HUDEP-2 (cell line): ENCODE measurements around the gene SVEP1.
"Not testable (repeated sequence)": the region's sequence is repeated elsewhere in the genome, so short reads cannot be mapped to it uniquely, and the experiment has no call there.

Experiments used
- DNase-seq, 76 experiments: peaks; one replicate each; lab custom pipeline; 2025; ENCODE audit not compliant: unreplicated experiment in 76 of 76; lab: John Stamatoyannopoulos, UW

SVEP1 gene

DNA sequence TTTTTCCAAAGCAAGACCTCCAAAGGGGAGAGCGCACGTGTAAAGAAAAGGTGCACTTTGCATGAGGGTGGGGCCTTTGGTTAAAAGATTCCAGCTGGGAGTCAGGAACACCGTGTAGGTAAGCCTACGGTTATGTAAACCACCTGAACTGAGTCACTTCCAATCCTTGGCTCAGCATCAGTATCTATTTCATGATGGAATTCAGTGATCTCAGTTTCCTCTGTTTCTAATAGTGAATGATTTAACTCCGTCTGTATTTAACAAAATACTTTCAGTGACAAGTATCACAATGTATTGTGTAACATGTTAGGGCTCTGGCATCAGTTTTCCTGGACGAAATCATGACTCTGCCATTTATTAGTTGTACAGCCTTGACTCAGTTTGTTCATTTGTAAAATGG lies 1.3 kb upstream of the SVEP1 start:
- no peak for DNase-seq

DNA sequence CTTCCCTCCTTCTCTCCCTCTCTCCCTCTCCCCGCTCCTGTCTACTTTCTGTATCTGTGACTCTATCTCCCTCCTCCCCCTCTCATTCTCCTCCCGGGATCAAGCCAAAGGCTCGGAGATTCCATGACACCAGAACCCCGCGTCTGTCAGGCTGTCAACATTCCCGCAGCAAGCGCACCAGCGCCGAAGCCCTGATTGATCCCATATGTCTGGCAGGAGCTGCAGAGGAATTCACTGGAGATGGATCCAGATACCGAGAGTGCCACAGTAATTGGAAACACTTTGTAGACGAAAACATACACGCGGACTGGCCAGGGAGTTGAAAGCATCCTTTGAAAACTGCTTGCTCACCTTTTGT lies 300 bp upstream of the SVEP1 start:
- no peak for DNase-seq

DNA sequence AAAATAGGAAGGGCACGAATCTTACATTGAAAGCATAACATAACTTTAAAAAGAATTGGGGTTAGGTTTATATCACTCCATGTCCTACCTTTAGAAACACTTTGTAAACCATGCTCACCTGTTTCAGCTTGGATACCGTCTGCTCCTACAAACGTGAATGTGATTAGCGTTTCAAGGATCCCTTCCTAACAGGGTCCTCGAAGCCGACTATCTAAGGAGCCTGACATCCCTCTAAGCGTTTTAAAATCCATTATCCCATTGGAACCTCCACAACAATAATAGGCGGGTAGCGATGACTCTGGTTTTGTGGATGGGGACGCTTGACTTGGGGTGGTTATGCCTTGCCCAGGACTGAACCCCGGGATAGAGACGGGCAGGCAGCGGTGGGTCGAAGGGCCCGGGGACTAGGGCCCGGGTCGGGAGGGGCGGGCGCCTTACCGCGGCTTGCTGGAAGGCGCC lies 937 bp downstream of the SVEP1 start:
- DNase-seq = no peak

DNA sequence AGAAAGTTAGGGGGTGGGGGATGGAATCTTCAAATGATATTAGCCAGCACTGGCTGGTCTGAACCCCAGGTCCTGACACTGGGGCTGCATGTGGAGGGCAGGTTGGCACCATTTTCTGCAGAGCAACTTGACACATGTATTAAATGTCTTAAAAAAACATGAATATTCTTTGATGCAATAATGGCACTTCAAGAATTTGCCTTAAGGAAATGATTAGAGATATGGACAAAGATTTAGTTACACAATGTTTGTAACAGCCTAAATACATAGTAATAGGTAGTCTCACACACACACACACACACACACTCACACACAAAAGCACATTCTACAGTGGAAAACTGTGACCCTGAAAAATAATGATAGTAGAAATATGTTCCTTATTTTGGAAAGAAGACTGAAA lies 3.6 kb downstream of the SVEP1 start:
- DNase-seq = no peak

DNA sequence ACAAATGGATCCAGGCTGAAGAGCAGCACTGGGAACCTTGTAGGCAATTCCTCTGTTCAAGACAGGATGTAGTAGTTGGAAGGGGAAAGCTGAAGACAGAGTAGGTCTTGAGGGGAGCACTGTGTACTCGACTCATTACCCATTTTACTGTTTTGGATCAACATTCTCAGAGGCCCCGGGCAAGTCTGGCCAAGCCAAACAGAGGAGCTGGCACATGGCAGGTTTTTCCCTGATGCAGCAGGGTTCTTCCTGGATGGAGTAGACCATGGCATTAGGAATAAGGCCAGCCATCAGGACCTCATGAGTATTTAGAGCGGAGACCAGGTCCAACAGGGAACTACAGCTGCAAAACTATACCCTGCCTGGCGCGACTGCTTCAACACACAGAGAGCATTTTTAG lies 4.4 kb downstream of the SVEP1 start:
- no peak for DNase-seq

DNA sequence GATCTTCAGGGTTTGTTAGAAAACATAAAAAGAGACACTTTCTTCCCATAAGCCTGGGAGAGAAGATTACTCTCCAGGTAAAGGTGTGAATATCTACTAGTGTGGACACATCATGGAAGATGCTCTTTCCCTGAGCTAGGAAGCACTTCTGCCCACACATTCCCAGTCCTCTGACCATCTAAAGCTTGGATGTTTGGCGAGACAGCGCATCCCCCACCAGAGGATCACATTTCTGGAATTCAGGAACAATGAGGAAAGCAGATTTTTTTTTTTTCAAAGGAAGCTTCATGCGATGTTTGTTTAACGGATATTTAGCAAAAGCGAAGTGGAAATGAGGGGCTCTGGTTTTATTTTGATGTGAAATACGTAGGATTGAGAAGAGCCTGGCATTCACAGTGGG lies 6.2 kb downstream of the SVEP1 start:
- DNase-seq = no peak

DNA sequence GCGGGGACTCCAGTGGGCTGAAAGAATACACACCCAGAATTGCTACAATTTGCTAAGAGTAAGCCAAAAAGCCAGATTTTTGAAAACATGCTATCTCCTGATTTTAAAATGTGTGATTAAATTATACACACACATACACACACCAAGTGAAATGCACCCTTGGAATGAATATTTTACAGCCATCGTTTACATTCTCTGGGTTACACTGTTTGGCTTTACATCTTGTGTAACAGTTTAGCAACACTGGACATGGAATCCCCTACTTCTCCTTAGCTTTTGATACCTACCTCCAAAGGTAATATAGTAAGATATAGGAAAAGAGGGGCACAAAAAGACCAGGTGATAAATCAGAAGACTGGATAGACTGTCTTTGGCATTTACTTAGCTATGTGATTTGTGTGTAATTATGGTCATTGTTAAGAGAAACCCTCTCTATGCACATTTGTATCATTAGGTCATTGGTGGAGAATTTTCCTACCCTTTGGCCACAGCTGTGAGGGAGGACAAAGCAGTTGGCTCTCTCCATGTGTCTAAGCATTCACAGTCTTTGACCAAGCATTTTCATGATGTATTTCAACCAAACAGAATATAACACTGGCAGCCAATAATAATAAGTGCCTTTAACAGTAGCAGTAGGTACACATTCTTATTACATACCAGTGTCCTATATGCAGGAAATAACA lies 7.6 kb downstream of the SVEP1 start:
- no peak for DNase-seq

DNA sequence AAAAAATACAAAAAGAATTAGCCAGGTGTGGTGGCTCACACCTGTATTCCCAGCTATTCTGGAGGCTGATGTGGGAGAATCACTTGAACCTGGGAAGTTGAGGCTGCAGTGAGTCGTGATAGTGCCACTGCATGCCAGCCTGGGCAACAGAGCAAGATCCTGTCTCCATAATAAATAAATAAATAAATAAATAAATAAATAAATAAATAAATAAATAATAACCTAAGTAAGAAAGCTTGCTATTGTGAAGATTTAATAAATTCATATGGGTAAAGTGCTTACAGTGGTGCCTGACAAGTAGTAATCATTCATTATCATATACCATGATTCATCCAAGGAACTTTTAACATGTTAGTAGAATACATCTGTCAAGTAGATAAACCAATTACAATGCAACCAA lies 13.4 kb downstream of the SVEP1 start:
- no peak for DNase-seq

DNA sequence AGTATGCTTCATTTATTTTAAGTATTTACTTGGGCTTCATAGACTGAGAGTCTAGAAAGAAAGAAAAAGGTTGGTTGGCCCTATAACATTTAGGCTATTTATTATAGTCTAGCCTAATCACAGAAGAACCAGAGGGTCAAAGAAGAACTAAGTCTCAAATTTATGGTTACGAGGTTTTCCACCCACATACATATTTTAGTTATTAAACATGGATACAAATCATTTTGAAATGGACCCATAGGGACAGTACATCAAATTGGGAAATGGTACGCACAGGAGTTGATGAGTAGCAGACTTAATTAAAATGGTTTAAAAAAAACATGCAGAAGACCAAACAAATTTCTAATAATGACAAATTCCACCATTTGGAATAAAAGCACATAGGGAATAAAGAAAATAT lies 17.7 kb downstream of the SVEP1 start:
- DNase-seq = no peak

DNA sequence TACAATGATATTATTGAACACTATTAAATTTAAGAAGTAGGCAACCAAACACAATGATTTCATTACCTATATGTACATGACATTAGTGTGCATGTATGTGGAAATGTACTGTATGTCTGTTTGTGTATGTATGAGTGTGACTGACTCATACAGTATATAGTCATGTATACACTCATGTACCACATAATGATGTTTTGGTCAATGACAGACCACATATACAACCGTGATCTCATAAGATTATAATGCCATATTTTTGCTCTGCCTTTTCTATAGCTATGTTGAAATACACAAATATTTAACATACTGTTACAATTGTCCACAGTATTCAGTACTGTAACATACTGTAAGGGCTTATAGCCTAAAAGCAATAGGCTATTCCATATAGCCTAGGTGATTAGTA lies 19.7 kb downstream of the SVEP1 start:
- DNase-seq = no peak

DNA sequence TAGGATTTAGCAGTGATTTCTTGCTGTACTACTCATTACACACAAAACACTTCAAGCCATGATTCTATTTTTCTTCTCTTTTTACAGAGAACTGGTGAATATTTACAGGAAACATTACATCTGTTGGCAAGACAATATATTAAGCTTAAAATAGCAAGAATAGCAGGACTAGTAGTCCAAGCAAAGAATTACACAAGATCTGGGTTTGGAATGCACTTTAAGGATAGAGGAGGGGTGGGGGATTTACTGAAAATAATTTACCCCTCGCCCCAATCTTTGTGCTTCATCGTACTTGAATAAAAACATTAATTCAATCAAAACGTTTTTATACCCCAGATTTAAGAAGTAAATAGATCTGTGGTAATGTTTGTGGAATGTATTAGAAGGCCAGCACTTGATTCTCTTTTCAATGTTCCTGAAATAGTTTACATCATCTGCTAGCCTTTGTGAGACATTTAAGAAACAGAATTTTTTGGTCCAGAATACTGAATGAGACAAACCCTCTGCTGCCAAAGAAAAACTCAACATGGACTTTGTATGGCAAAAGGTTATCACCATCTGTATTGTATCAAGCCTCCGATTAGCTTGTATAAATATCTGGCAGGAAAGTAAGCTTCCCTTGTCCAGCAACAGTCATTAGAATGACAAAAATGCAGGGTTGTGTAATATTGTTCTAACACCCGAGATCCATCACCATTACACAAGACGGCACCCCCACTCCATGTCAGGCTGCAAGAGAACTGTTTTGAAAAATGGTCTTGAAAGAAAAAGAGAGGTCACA lies 23.8 kb downstream of the SVEP1 start:
- no peak for DNase-seq

DNA sequence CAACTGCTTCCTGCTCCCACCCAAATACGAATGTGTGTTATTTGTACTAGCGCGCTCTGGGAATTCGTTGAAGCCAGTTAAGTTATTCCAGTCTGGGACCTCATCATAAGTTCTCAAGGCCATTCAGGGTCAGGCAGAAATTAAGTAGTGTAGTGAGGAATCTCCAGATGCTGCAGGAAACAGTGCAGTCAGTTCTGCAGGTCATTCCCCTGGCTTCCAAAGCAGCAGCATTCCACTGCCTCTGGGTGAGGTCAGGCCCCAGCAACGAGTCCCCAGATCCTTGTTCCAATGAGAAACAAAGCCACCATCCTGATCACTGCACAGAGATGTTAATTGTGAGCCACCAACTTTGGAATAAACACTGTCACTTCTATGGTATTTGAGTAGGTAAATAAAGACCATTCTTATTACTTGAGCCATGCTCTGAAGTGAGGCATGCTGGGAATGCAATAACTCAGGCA lies 33.1 kb downstream of the SVEP1 start:
- DNase-seq = no peak

DNA sequence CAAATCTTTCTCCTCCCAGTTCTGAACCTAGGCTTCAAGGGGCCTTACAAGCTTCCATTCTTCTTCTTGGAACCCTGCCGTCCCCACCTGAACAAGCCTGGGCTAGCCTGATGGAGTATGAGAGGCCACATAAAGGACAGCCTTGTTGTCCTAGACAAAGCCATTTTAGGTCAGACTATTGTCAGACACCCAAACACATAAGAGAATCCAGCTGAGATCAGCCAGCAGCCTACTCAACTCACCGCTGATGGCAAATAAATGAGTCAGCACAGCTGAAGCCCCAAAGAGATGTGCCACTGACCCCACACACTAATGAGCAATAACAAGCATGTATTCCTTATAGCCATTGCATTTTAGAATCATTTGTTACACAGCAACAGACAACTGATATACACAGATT lies 33.8 kb downstream of the SVEP1 start:
- no peak for DNase-seq

DNA sequence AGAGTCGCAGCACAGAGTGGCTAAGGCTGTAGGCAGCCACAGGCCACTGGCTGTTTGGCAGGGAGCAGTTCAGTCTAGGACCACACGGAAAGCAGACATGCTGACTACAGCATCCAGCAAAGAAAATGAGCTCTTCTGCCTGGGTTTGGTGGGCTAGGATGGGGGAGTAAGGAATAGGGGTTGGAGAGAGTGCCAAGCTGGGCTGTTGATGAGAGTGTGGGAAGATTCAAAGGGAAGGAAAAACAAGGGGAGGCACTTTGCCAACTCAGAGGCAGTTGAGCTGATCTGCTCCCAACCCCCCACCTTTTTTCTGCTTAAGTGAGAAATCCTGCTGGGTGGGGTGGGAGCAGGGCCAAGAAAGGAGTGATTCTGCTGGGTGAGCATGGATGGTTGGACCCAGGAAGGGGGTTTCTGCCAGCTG lies 35.9 kb downstream of the SVEP1 start:
- DNase-seq = peak in 1 of 76 experiments; percentile 4

DNA sequence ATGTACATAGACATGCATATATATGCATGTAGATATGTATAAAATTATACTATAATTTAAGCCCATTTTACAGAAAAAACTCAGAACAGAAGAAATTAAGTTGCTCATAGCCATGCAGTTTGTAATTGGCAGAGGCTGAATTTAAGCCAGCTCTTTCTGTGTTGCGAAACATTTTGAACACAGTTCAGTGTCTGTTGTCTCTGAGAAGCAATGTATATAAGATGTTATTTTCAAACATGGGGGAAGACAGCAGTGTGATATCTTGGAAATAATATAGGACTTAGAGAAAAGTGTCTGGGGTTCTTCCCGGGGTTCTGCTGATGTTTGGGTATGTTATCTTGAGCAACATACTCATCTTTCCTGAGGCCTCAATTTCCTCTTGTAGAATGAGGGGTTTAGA lies 37.6 kb downstream of the SVEP1 start:
- DNase-seq = no peak

DNA sequence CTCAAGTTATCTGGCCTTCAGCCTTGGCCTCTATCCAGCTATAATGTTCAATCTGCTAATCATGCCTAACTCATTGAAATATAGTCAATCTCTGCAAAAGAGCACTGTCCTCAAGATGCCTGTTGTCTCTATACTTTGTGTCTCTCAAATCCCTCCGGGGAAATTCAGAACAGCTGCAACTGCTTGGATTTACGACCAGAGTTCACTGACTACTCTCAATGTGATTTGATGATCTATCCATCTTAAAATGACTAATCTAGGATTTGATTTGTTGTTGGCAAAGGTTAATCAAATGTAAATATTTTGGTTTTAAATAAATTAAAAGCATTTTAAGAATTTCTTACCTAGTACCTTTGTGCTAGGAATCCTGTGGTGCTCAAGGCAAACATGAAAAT lies 40.9 kb downstream of the SVEP1 start:
- no peak for DNase-seq

DNA sequence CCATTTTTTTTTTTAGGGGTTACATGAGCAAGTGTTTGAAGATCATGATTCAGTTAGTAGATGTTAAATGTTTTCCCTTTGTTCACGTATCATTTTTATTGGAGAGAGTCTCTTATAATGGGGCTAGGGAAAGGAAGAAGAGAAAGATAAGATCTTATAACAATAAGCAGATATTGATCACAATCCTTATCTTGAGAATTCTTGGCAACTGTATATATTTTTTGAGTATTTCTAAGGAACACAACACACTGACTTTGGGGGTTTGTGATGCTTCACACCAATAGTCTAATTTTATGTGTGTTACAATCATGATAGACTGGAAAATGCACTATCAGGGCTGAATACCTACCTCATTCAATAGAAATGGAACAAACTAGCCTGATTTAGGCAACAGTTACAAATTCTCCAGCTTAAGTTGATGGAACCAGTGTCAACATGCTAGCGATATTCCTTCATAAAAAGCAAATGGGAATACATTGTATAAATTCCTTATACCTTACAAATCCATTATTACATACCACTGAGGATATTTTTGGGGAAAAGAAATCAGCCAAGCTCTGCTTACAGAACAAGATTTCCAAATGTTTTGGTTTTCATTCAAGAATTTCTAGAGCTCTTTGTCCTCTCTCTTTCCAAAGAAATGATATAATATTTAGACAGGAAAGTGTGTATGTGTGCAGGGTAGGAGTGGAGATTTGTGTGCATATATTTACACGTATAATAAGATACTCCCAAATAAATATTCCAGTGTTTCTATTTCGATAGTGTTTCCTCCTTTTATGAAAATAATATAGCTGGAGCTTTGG lies 41.5 kb downstream of the SVEP1 start:
- DNase-seq = no peak

DNA sequence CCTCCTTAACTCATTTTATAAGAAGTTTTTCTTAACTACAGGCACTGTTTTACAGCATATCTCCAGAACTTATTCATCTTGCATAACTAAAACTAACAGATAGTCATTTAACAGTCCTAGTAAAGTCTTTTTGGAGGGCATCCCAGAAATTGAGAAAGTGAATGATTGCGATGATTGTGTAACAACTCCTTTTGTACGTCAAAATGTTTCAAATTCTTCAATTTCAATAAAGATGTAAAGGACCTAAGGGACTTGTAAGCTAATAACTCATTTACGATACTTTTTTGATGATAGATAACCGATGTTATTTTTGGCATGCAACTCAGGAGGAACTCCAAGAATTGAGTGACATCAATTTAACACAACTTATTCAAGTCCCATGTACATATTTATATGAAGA lies 42.7 kb downstream of the SVEP1 start:
- DNase-seq = no peak

DNA sequence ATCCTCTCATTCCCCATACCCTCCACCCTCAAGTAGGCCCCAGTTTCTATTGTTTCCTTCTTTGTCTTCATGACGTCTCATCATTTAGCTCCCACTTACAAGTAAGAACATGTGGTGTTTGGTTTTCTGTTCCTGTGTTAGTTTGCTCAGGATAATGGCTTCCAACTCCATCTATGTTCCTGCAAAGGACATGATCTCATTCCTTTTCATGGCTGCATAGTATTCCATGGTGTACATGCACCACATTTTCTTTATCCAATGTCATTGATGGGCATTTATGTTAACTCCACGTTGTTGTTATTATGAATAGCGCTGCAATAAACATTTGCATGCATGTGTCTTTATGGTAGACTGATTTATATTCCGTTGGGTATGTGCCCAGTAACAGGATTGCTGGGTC lies 45.4 kb downstream of the SVEP1 start:
- not testable (repeated sequence) for DNase-seq

DNA sequence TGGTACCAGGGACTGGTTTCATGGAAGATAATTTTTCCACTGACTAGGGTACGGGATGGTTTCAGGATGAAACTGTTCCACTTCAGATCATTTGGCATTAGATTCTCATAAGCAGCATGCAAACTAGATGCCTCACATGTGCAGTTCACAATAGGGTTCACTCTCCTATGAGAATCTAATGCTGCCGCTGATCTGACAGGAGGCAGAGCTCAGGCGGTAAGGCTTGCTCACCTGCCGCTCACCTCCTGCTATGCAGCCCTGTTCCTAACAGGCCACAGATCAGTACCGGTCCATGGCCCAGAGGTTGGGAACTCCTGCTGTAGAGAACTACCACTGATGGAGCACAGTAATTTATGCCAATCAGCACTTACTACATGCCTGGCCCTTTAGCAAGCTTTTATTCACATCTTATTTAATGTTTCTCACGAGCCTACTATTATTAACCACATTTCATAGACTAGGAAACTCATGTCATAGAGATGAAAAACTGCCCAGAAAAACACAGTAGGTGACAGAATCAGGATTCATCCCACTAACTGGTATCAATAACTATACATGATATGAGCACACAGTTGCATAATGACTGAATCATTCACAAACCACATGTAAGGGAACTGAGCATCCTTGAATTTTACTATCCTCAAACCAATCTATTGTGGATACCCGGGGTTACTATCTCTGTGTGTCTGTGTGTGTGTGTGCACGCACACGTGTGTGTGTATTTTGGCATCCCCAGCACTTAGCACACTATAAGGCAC lies 46.5 kb downstream of the SVEP1 start:
- no peak for DNase-seq

DNA sequence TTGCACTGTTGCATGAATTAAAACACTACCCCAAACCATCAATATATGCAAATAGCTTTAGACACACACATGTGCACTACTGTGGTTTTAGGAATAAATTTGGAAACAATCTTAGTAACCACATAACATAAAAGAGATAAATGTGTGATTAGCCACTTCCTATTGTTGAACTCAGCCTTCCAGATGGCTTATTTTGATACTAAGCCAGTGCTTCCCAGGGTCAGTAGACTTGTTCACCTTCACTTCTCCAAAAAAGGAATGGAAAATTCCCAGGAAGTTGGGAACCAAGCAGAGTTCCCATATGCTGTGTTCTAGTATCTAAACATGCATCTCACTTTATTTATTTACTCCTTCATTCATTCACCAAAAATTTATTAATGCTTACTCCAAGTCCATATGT lies 47.8 kb downstream of the SVEP1 start:
- no peak for DNase-seq
